Measurements from ENCODE around the gene ESRRA.
A peak's percentile ranks its signal among the peaks of the same experiment; 100 is the strongest.
"Not testable (repeated sequence)": the region's sequence is repeated elsewhere in the genome, so short reads cannot be mapped to it uniquely, and the experiment has no call there.

Gene ESRRA

GRCh38 chr11:64291752-64292459 lies 13.4 kb upstream of the ESRRA start:
- no peak for DNase-seq (ENCODE audit: low read depth, low spot score)

GRCh38 chr11:64292460-64293254 lies 12.7 kb upstream of the ESRRA start:
- no peak for DNase-seq (ENCODE audit: low read depth, low spot score)

GRCh38 chr11:64294774-64295173 lies 10.6 kb upstream of the ESRRA start:
- peak; percentile 62 for DNase-seq (ENCODE audit: low read depth, low spot score)

- no peak for DNase-seq (ENCODE audit: low read depth, low spot score)
These were observed 9.6 kb upstream of the ESRRA start for GRCh38 chr11:64295760-64296159.

- DNase-seq (ENCODE audit: low read depth, low spot score) = no peak
These were observed 9.1 kb upstream of the ESRRA start for GRCh38 chr11:64296236-64296635.

GRCh38 chr11:64296830-64297698 lies 8.3 kb upstream of the ESRRA start:
- no peak for DNase-seq (ENCODE audit: low read depth, low spot score)

- DNase-seq (ENCODE audit: low read depth, low spot score) = no peak
These were observed 7.5 kb upstream of the ESRRA start for GRCh38 chr11:64297699-64298358.

GRCh38 chr11:64298966-64299846 lies 6.1 kb upstream of the ESRRA start:
- peak; percentile 63 for DNase-seq (ENCODE audit: low read depth, low spot score)

- DNase-seq (ENCODE audit: low read depth, low spot score) = no peak
These were observed 5.3 kb upstream of the ESRRA start, which contains the start of gene CATSPERZ for GRCh38 chr11:64299847-64300648. CATSPERZ (plus strand) TSS chr11:64300358; CDS start chr11:64300411, 53 bp downstream.

GRCh38 chr11:64303109-64304031 lies 2.0 kb upstream of the ESRRA start:
- DNase-seq (ENCODE audit: low read depth, low spot score) = no peak

GRCh38 chr11:64304032-64304315 lies 1.4 kb upstream of the ESRRA start:
- no peak for DNase-seq (ENCODE audit: low read depth, low spot score)

GRCh38 chr11:64304316-64305072 lies 830 bp upstream of the ESRRA start:
- peak; percentile 94 for DNase-seq (ENCODE audit: low read depth, low spot score)

- peak; percentile 60 for DNase-seq (ENCODE audit: low read depth, low spot score)
These were observed 603 bp downstream of the ESRRA start for GRCh38 chr11:64305691-64306562.

- DNase-seq (ENCODE audit: low read depth, low spot score) = no peak
These were observed 1.2 kb downstream of the ESRRA start for GRCh38 chr11:64306563-64306875.

GRCh38 chr11:64306876-64307622 lies 1.7 kb downstream of the ESRRA start:
- DNase-seq (ENCODE audit: low read depth, low spot score) = no peak

- not testable (repeated sequence) for DNase-seq (ENCODE audit: low read depth, low spot score)
These were observed 2.5 kb downstream of the ESRRA start for GRCh38 chr11:64307795-64308194.
